Measurements from ENCODE around the gene CEP112. TPM values are rescaled to one million over a fixed set of nuclear protein-coding genes. Genes with fewer than 3 reads are reported as not detected.

Gene CEP112
- total and polyA plus RNA-seq, 2 of the 4 experiments (the other 2 are of a cell fraction) = 2.5 to 5.6 TPM

DNA sequence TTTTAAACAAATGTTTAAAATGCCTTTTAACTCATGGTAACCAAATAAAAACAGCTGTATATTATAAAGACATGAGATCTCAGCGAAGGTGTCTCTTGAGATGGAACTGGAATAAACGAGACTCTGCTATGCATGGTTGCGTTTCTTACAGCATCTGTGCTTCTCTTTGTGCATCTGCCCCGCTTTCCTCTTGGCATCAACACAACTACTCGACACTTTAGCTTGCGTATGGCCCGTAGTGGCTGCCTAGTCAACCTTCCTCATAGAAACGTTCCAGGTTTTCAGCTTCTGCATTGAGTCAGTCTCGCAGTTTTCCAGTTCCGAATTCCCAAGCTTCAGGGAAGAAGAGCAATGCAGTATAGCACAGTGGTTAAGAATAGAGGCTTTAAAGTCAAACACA lies 214.9 kb downstream of the CEP112 start:
- Histone ChIP-seq H3K79me1 (ENCODE audit: low read depth in 1 of 2, low read length in 2 of 2) (no peaks in the 10 kb centered on the region), H3K27ac (ENCODE audit: insufficient read depth, low read length) (no peak overlapping the region), H2AK9ac (replicated peaks; ENCODE audit: low read depth, low read length, poor library complexity) (no peak overlapping the region), H2BK20ac (ENCODE audit: low read depth, low read length) (no peak overlapping the region), H3K9me1 (ENCODE audit: insufficient read depth, low read length) (no peaks in the 10 kb centered on the region), H3K56ac (ENCODE audit: extremely low read depth, insufficient read depth, low read length) (no peak overlapping the region), H3K9me3 (ENCODE audit: control insufficient read depth, insufficient read depth, low read length) (no peaks in the 10 kb centered on the region), H2BK120ac (ENCODE audit: low read depth, low read length) (no peak overlapping the region), H2BK5ac (ENCODE audit: low read depth, low read length, poor library complexity, severe bottlenecking) (no peak overlapping the region), H2AFZ (replicated peaks; ENCODE audit: low read length, poor library complexity) (no peak overlapping the region), H3K9ac (ENCODE audit: low read depth, low read length) (no peak overlapping the region), H3K4me3 (ENCODE audit: insufficient read depth, low read depth, low read length) (no peak overlapping the region), H4K20me1 (ENCODE audit: insufficient read depth, low read length) (no peaks in the 10 kb centered on the region), H3K4me1 (ENCODE audit: control insufficient read depth, insufficient read depth, low read length) (no peaks in the 10 kb centered on the region), H3K4me2 (ENCODE audit: low read depth, low read length) (no peak overlapping the region), H2AK5ac (ENCODE audit: low read depth, low read length) (no peak overlapping the region), H3K18ac (ENCODE audit: low read depth, low read length) (no peak overlapping the region), H4K8ac (ENCODE audit: low read depth in 2 of 2, low read length in 2 of 2) (no peak overlapping the region), H3K4ac (ENCODE audit: low read depth, low read length) (no peak overlapping the region), H3K23ac (ENCODE audit: low read depth, low read length) (no peak overlapping the region), H3K36me3 (ENCODE audit: control insufficient read depth, insufficient read depth, low read length) (no peaks in the 10 kb centered on the region), H3K27me3 (ENCODE audit: control insufficient read depth, insufficient read depth, low read length) (no peaks in the 10 kb centered on the region), H2BK15ac (ENCODE audit: low read depth, low read length) (no peak overlapping the region), H3K14ac (replicated peaks; ENCODE audit: low read depth, low read length) (no peak overlapping the region), H4K5ac (ENCODE audit: low read depth, low read length) (no peak overlapping the region), H4K91ac (ENCODE audit: insufficient read depth, low read depth, low read length) (no peak overlapping the region)
- in situ Hi-C loops (cut with MboI; ENCODE audit: low sequenced_read_pairs) = no loop called here
- intact Hi-C loops (cut with micrococcal nuclease) = no loop called here
- TF ChIP-seq MXI1 (IDR thresholded peaks at IDR 0.05; ENCODE audit: borderline replicate concordance, low read depth, low read length) (no peak), FOS (IDR thresholded peaks at IDR 0.05; ENCODE audit: low read depth, low read length) (no peak)
- ChIA-PET POLR2A (ENCODE audit: unreplicated experiment) (no interaction called here), CTCF (no interaction called here)
- DNase-seq = no peak
- dilution Hi-C loops (cut with HindIII; ENCODE audit: low sequenced_read_pairs, unreplicated experiment) = no loop called here
- BruUV-seq (replicated peaks) = no TSS peak
- ATAC-seq (ENCODE audit: low read depth) = no peak
- 92% methylated on average over 2 of the region's 10 CpGs; no CpG with 5 or more reads in 1 of the 2 experiments for WGBS, 2 experiments (ENCODE audit: extremely low coverage in 2 of 2, insufficient read length in 1 of 2)

Data from IMR-90 (cell line).